Activated CD8-positive, alpha-beta memory T cell treated with anti-CD3 and anti-CD28 coated beads for 24 hours (primary cell): ENCODE measurements around the gene DNAJB2.
"Not testable (repeated sequence)": the region's sequence is repeated elsewhere in the genome, so short reads cannot be mapped to it uniquely, and the experiment has no call there.

Experiments
- DNase-seq: peaks from one replicate; pipeline ENCODE4 v3.0.0-alpha.2; 2020

Gene DNAJB2

GRCh38 chr2:219279151-219279915, at the start of gene DNAJB2:
DNAJB2 (plus strand) TSS chr2:219279366; CDS start chr2:219279834, 468 bp downstream.
- DNase-seq = peak; percentile 98

- DNase-seq = peak; percentile 79
Measured at GRCh38 chr2:219230059-219230540, 49.1 kb upstream of the DNAJB2 start.

- DNase-seq = no peak
Measured at GRCh38 chr2:219234331-219234730, 44.8 kb upstream of the DNAJB2 start.

- no peak for DNase-seq
Measured at GRCh38 chr2:219243291-219243761, 35.8 kb upstream of the DNAJB2 start.

- DNase-seq = no peak
Measured at GRCh38 chr2:219244789-219245147, 34.4 kb upstream of the DNAJB2 start.

- DNase-seq = peak; percentile 97
Measured at GRCh38 chr2:219245148-219245898, 33.8 kb upstream of the DNAJB2 start, which contains the start of the genes GLB1L and STK16. GLB1L (minus strand) TSS chr2:219245444; CDS start chr2:219243573, 1,871 bp downstream. STK16 (plus strand) TSS chr2:219245479; CDS start chr2:219246000, 521 bp downstream.

- DNase-seq = no peak
Measured at GRCh38 chr2:219245899-219246230, 33.3 kb upstream of the DNAJB2 start.

GRCh38 chr2:219246559-219246958, 32.6 kb upstream of the DNAJB2 start:
- no peak for DNase-seq

- DNase-seq = peak; percentile 79
Measured at GRCh38 chr2:219247678-219248642, 31.2 kb upstream of the DNAJB2 start.

GRCh38 chr2:219248845-219249202, 30.3 kb upstream of the DNAJB2 start:
- no peak for DNase-seq

- no peak for DNase-seq
Measured at GRCh38 chr2:219249203-219249980, 29.8 kb upstream of the DNAJB2 start.

- no peak for DNase-seq
Measured at GRCh38 chr2:219250049-219250781, 29.0 kb upstream of the DNAJB2 start.

- no peak for DNase-seq
Measured at GRCh38 chr2:219251656-219252055, 27.5 kb upstream of the DNAJB2 start.

- DNase-seq = peak; percentile 70
Measured at GRCh38 chr2:219252084-219252483, 27.1 kb upstream of the DNAJB2 start.

- peak; percentile 77 for DNase-seq
Measured at GRCh38 chr2:219252570-219252899, 26.6 kb upstream of the DNAJB2 start.

- peak; percentile 75 for DNase-seq
Measured at GRCh38 chr2:219252900-219253752, 26.0 kb upstream of the DNAJB2 start, which contains the start of gene TUBA4B. TUBA4B (plus strand) TSS chr2:219253243; CDS start chr2:219253408, 165 bp downstream.

GRCh38 chr2:219253753-219254589, 25.2 kb upstream of the DNAJB2 start, which contains the start of gene TUBA4A:
TUBA4A (minus strand) TSS chr2:219253918; CDS start chr2:219253858, 60 bp downstream.
- DNase-seq = peak; percentile 95

GRCh38 chr2:219254590-219255201, 24.5 kb upstream of the DNAJB2 start:
- DNase-seq = peak; percentile 83

GRCh38 chr2:219258942-219259341, 20.2 kb upstream of the DNAJB2 start:
- not testable (repeated sequence) for DNase-seq
